GM12874 (cell line): ENCODE data around the gene CDH4.

Experiments used
- TF ChIP-seq, protein P1 (sequence below): IDR thresholded peaks from 2 replicates; pipeline ENCODE4 v1.5.1; 2011; ENCODE audit warnings: low read depth, mild to moderate bottlenecking, control low read depth, low read length, moderate library complexity; ENCODE audit not compliant: insufficient read depth

The CDH4 gene

GRCh38 chr20:61361501-61361900 is 109.4 kb downstream of the CDH4 start:
- TF ChIP-seq, protein P1, sequence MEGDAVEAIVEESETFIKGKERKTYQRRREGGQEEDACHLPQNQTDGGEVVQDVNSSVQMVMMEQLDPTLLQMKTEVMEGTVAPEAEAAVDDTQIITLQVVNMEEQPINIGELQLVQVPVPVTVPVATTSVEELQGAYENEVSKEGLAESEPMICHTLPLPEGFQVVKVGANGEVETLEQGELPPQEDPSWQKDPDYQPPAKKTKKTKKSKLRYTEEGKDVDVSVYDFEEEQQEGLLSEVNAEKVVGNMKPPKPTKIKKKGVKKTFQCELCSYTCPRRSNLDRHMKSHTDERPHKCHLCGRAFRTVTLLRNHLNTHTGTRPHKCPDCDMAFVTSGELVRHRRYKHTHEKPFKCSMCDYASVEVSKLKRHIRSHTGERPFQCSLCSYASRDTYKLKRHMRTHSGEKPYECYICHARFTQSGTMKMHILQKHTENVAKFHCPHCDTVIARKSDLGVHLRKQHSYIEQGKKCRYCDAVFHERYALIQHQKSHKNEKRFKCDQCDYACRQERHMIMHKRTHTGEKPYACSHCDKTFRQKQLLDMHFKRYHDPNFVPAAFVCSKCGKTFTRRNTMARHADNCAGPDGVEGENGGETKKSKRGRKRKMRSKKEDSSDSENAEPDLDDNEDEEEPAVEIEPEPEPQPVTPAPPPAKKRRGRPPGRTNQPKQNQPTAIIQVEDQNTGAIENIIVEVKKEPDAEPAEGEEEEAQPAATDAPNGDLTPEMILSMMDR = no peak

DNA sequence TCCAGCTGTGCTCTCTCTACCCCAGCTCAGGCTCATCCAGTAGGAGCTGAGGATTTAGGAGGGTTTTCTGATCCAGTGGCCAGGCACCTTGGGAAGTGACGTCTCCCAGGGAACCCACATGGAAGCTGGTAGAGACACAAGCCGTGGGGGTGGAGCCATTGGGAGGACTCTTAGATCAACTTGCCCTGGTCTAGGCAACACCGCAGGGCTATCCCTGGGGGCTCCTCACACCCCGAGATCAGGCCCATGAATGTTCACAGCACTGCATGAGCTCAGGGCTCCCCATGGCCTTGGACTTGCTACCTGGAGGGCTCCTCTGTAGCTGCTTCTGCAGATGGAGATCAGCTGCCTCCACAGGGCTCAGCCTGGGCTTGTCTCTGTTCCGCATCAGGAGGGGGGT is 112.1 kb downstream of the CDH4 start:
- TF ChIP-seq, protein P1 = no peak

- TF ChIP-seq, protein P1 = no peak
Measured at GRCh38 chr20:61366914-61367313, 114.9 kb downstream of the CDH4 start.

- TF ChIP-seq, protein P1 = no peak
Measured at GRCh38 chr20:61369731-61370520, 117.9 kb downstream of the CDH4 start.

- TF ChIP-seq, protein P1 = no peak
Measured at GRCh38 chr20:61370841-61371303, 118.8 kb downstream of the CDH4 start.

DNA sequence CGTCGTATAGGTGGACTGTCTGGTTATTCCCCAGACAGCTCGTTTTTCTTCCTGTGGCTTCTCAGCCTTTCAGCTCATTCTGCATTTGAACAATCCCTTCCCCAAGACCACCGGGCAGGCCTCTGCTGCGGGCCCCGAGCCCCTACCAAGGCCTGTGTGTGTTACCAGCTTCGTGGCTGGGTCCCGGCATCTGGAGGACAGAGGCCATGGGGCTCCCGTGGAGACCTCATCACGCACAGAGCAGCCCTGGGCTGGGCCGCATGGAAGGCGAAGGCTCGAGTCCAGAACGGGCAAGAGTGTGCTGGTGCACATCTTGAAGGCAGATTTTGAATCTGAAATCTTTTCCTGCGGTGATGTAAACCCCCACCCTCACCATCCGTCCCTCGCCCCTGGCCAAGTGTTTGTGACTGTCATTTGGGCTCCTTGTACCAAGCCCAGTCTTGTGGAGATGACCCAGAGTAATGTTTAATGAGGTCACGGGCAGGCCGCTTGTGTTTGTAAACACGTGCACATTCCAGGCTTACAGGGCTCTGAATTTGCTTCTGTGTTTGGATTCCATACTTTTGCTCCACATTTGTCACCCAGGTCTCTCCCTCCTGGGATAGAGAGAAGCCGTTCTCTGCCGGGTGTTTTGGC is 119.6 kb downstream of the CDH4 start:
- TF ChIP-seq, protein P1 = no peak

GRCh38 chr20:61372137-61373054 is 120.3 kb downstream of the CDH4 start:
- TF ChIP-seq, protein P1 = no peak
